Measurements from ENCODE around the gene AP3D1. TPM values are rescaled to one million over a fixed set of nuclear protein-coding genes. Genes with fewer than 3 reads are reported as not detected.
"Not testable (repeated sequence)": the region's sequence is repeated elsewhere in the genome, so short reads cannot be mapped to it uniquely, and the experiment has no call there.

The AP3D1 gene
- total RNA-seq, 1 donor: 121 TPM

DNA sequence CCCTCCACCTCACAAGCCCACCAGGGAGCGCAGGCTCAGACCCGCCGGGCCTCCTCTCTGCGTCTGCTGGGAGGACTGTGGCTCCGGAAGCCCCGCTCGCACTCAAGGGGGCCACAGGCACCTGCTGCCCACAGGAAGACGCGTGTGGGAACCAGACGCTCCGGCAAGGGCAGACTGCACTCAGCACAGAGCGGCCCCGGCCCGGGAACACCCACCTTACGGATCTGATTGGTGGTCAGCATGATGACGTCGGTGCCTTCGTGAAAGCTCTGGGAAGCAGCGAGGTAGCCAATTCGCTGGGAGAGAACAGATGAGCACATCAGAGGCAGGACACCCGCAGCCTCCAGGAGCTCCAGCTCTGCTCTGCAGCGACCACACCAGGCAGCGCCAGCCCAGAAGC, 14.6 kb downstream of the AP3D1 start:
- Histone ChIP-seq H3K79me2 (ENCODE audit: insufficient read depth, low read length) (peaks cover 82% of the 10 kb centered on the region), H3K4me1 (ENCODE audit: insufficient read depth, low read length) (no peaks in the 10 kb centered on the region), H2AFZ (ENCODE audit: low read length) (no peak overlapping the region), H3K27me3 (ENCODE audit: insufficient read depth, low read length) (no peaks in the 10 kb centered on the region), H4K20me1 (ENCODE audit: insufficient read depth, low read length) (peaks cover 46% of the 10 kb centered on the region), H3K9me3 (ENCODE audit: low read depth, low read length) (no peaks in the 10 kb centered on the region), H3K4me3 (ENCODE audit: insufficient read depth, low read length) (no peak overlapping the region), H3K36me3 (ENCODE audit: insufficient read depth, low read length) (peaks cover 41% of the 10 kb centered on the region), H3K27ac (ENCODE audit: low read depth, low read length) (no peak overlapping the region), H3K4me2 (ENCODE audit: insufficient read depth, low read length) (no peak overlapping the region)
- peak; percentile 66 for DNase-seq (ENCODE audit: insufficient read length, low spot score, missing footprints)
- no peak for TF ChIP-seq CTCF (IDR thresholded peaks at IDR 0.05; ENCODE audit: extremely low read depth, low read depth, low read length)

- Histone ChIP-seq H3K4me2 (ENCODE audit: insufficient read depth, low read length) (no peak overlapping the region), H3K27ac (ENCODE audit: low read depth, low read length) (no peak overlapping the region), H4K20me1 (ENCODE audit: insufficient read depth, low read length) (peaks cover 42% of the 10 kb centered on the region), H2AFZ (ENCODE audit: low read length) (no peak overlapping the region), H3K36me3 (ENCODE audit: insufficient read depth, low read length) (peaks cover 42% of the 10 kb centered on the region), H3K4me1 (ENCODE audit: insufficient read depth, low read length) (no peaks in the 10 kb centered on the region), H3K9me3 (ENCODE audit: low read depth, low read length) (no peaks in the 10 kb centered on the region), H3K27me3 (ENCODE audit: insufficient read depth, low read length) (no peaks in the 10 kb centered on the region), H3K79me2 (ENCODE audit: insufficient read depth, low read length) (peaks cover 81% of the 10 kb centered on the region), H3K4me3 (ENCODE audit: insufficient read depth, low read length) (no peak overlapping the region)
- peak; percentile 65 for DNase-seq (ENCODE audit: insufficient read length, low spot score, missing footprints)
- no peak for TF ChIP-seq CTCF (IDR thresholded peaks at IDR 0.05; ENCODE audit: extremely low read depth, low read depth, low read length)
Observed at GRCh38 chr19:2135474-2136402, 15.6 kb downstream of the AP3D1 start.

DNA sequence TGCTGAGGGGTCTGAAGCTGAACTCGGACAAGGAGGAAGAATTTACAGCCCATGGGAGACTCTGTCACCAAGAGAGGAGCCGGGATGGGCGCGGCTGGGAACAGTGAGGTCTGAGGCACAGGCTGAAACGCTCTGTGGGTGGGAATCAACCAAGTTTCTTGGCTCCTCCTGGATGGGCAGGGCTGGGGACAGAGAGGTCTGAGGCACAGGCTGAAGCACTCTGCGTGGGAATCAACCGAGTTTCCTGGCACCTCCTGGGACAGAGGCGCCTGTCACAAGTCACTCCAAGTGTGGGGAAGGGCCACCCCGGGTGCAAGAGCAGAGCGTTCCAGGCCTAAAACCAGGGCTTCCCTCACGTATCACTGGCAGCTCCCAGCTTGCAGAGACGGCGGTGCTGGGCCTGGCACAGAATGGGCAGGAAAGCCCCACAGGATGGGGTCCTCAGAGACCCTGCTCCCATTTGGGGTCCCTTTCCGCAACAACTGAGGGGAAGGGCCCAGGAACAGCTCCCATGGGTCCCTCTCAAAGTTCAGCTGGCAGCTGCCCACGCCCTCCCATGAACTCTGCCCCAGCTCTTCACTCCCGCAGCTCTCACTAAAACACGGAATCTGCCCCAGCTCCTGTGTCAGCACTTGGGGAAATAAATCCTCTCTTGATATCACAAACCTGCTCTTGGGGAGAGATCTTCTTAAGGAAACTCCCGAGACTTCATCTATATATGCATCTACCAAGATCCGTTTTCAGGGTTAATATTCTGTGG, 18.5 kb downstream of the AP3D1 start:
- peaks cover 74% of the 10 kb centered on the region for H3K79me2 ChIP-seq (ENCODE audit: insufficient read depth, low read length)
- peaks cover 41% of the 10 kb centered on the region for H4K20me1 ChIP-seq (ENCODE audit: insufficient read depth, low read length)
- H3K27me3 ChIP-seq (ENCODE audit: insufficient read depth, low read length): no peaks in the 10 kb centered on the region
- DNase-seq (ENCODE audit: insufficient read length, low spot score, missing footprints): no peak
- no peaks in the 10 kb centered on the region for H3K4me1 ChIP-seq (ENCODE audit: insufficient read depth, low read length)
- no peak overlapping the region for H3K4me3 ChIP-seq (ENCODE audit: insufficient read depth, low read length)
- no peak overlapping the region for H3K27ac ChIP-seq (ENCODE audit: low read depth, low read length)
- no peak overlapping the region for H3K4me2 ChIP-seq (ENCODE audit: insufficient read depth, low read length)
- H3K9me3 ChIP-seq (ENCODE audit: low read depth, low read length): no peaks in the 10 kb centered on the region
- H2AFZ ChIP-seq (ENCODE audit: low read length): no peak overlapping the region
- TF ChIP-seq CTCF (IDR thresholded peaks at IDR 0.05; ENCODE audit: extremely low read depth, low read depth, low read length): no peak
- peaks cover 44% of the 10 kb centered on the region for H3K36me3 ChIP-seq (ENCODE audit: insufficient read depth, low read length)

DNA sequence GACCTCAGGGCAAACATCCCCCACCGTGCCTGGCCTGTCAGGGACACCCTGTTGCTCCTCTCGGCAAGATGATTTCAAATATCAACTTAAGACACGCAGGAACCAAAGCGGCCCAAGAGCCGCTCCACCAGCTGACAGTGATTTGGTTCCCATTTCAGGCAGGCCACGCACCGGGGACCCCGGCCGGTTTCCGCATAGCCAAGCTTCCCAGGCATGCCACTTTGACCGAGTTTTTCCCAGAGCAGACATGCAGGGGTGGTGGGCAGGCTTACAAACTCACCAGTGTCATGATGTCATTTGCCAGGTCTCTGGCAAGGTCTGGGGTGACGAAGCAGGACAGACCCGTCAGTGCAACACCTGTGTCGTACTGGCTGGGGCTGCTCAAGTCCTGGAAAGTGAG, 19.2 kb downstream of the AP3D1 start:
- H3K27me3 ChIP-seq (ENCODE audit: insufficient read depth, low read length): no peaks in the 10 kb centered on the region
- peaks cover 41% of the 10 kb centered on the region for H4K20me1 ChIP-seq (ENCODE audit: insufficient read depth, low read length)
- no peak for TF ChIP-seq CTCF (IDR thresholded peaks at IDR 0.05; ENCODE audit: extremely low read depth, low read depth, low read length)
- H3K4me3 ChIP-seq (ENCODE audit: insufficient read depth, low read length): no peak overlapping the region
- no peak overlapping the region for H3K27ac ChIP-seq (ENCODE audit: low read depth, low read length)
- H3K79me2 ChIP-seq (ENCODE audit: insufficient read depth, low read length): peaks cover 74% of the 10 kb centered on the region
- H3K4me2 ChIP-seq (ENCODE audit: insufficient read depth, low read length): no peak overlapping the region
- H3K9me3 ChIP-seq (ENCODE audit: low read depth, low read length): no peaks in the 10 kb centered on the region
- peaks cover 46% of the 10 kb centered on the region for H3K36me3 ChIP-seq (ENCODE audit: insufficient read depth, low read length)
- no peaks in the 10 kb centered on the region for H3K4me1 ChIP-seq (ENCODE audit: insufficient read depth, low read length)
- DNase-seq (ENCODE audit: insufficient read length, low spot score, missing footprints): no peak
- H2AFZ ChIP-seq (ENCODE audit: low read length): no peak overlapping the region

- not testable (repeated sequence) for H3K27me3 ChIP-seq (ENCODE audit: insufficient read depth, low read length); H2AFZ ChIP-seq (ENCODE audit: low read length); DNase-seq (ENCODE audit: insufficient read length, low spot score, missing footprints); H3K4me2 ChIP-seq (ENCODE audit: insufficient read depth, low read length); H3K4me1 ChIP-seq (ENCODE audit: insufficient read depth, low read length); H3K4me3 ChIP-seq (ENCODE audit: insufficient read depth, low read length); H3K27ac ChIP-seq (ENCODE audit: low read depth, low read length); H3K9me3 ChIP-seq (ENCODE audit: low read depth, low read length)
- Histone ChIP-seq H3K79me2 (ENCODE audit: insufficient read depth, low read length) (peaks cover 71% of the 10 kb centered on the region), H4K20me1 (ENCODE audit: insufficient read depth, low read length) (peaks cover 46% of the 10 kb centered on the region), H3K36me3 (ENCODE audit: insufficient read depth, low read length) (peaks cover 52% of the 10 kb centered on the region)
Observed at GRCh38 chr19:2131012-2131975, 20.1 kb downstream of the AP3D1 start.
